GM21723 (cell line): Measurements from ENCODE around the gene TMEM33.

Experiments
- ATAC-seq: cut with Tn5 transposase; IDR thresholded peaks from one replicate; pipeline ENCODE4 v1.9.1; 2021; ENCODE audit warnings: mild to moderate bottlenecking, moderate library complexity; ENCODE audit not compliant: unreplicated experiment

Gene TMEM33

GRCh38 chr4:41935652-41936021 lies 408 bp downstream of the TMEM33 start:
- ATAC-seq = peak; percentile 6

GRCh38 chr4:41939016-41939626 lies 3.9 kb downstream of the TMEM33 start:
- ATAC-seq = no peak

GRCh38 chr4:41940834-41941233 lies 5.6 kb downstream of the TMEM33 start:
- ATAC-seq = no peak

GRCh38 chr4:41943506-41943905 lies 8.3 kb downstream of the TMEM33 start:
- no peak for ATAC-seq

- no peak for ATAC-seq
Measured at GRCh38 chr4:41944089-41944488, 8.9 kb downstream of the TMEM33 start.

GRCh38 chr4:41949531-41949930 lies 14.3 kb downstream of the TMEM33 start:
- no peak for ATAC-seq

GRCh38 chr4:41957634-41958033 lies 22.4 kb downstream of the TMEM33 start:
- peak; percentile 59 for ATAC-seq

- no peak for ATAC-seq
Measured at GRCh38 chr4:41963105-41963504, 27.9 kb downstream of the TMEM33 start.

- ATAC-seq = no peak
Measured at GRCh38 chr4:41964401-41964800, 29.2 kb downstream of the TMEM33 start.

- ATAC-seq = no peak
Measured at GRCh38 chr4:41967392-41967791, 32.2 kb downstream of the TMEM33 start.

- ATAC-seq = no peak
Measured at GRCh38 chr4:41969671-41970070, 34.4 kb downstream of the TMEM33 start.

GRCh38 chr4:41975341-41975740 lies 40.1 kb downstream of the TMEM33 start:
- no peak for ATAC-seq

- ATAC-seq = no peak
Measured at GRCh38 chr4:41976775-41977516, 41.7 kb downstream of the TMEM33 start.

GRCh38 chr4:41977709-41978108 lies 42.5 kb downstream of the TMEM33 start:
- no peak for ATAC-seq

- ATAC-seq = no peak
Measured at GRCh38 chr4:41981456-41981855, 46.2 kb downstream of the TMEM33 start, which contains the start of gene DCAF4L1. TSS of gene DCAF4L1 (plus strand) at chr4:41981756. CDS start at chr4:41981793, 37 bp downstream.

GRCh38 chr4:41982716-41983115 lies 47.5 kb downstream of the TMEM33 start:
- ATAC-seq = no peak

GRCh38 chr4:41985151-41985550 lies 49.9 kb downstream of the TMEM33 start:
- ATAC-seq = no peak

- peak; percentile 25 for ATAC-seq
Measured at GRCh38 chr4:41989994-41990364, 54.8 kb downstream of the TMEM33 start.

GRCh38 chr4:41990365-41991111 lies 55.3 kb downstream of the TMEM33 start, which contains the start of gene SLC30A9:
TSS of gene SLC30A9 (plus strand) at chr4:41990530. CDS start at chr4:41990652, 122 bp downstream.
- peak; percentile 99 for ATAC-seq

- ATAC-seq = no peak
Measured at GRCh38 chr4:41991916-41992767, 56.9 kb downstream of the TMEM33 start.
